ENCODE data around the gene SMCO2.

SMCO2 gene

DNA sequence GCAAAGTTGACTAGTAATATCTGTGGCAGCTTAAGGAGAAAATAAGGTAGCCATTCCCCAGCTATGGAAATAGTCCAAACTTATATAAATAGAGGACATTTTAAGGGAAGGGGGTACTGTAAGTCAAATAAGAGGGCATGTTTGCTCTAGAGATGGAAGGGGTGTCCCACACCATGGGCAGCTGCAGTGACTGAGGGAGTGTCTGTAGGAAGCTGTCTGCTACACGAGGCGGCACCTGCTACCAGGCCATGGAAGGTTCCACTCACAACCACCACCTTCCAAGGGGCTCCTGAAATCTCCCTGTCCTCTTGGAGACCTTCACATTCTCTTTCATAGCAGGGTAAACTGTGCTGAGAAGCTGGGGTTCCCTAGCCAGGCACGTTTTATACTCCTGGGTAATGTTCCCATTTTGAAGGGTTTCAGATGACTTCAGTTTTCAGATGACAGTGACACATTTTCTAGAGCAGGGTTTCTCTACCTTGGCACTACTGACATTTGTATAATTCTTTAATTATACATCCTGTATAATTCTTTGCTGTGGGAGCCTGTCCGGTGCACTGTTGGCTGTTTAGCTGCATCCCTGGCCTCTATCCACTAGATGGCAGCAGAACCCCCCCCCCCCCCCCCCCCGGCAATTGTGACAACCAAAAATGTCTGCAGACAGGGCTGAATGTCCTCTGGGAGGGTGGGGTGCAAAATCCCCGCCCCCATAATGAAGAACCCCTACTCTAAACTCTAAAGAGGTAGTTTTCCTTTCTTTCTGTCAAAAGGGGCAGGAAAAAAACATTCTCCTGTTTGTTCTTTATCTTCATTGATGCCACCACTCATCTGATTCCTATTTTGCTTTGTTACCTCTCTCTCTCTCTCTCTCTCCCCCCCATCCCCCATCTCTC is 11.6 kb upstream of the SMCO2 start:
- H3K4me3 ChIP-seq (ENCODE audit: low read depth, low read length), result no peak overlapping the region

DNA sequence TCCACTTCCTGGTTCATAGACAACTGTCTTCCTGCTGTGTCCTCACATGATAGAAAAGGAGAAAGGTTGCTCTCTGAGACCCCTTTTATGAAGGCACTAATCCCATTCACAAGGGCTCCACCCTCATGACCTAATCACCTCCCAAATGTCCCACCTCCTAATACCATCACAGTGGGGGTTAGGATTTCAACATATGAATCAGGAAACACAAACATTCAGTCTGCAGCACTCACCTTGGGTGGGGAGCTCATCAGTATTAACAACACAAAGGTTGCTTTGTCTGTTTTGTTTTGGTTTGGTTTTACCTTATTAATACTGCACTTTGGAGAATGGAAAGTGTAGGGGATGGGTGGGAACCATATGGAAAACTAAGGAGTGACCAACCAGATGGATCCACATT is 10.5 kb upstream of the SMCO2 start:
- TF ChIP-seq, protein P1, sequence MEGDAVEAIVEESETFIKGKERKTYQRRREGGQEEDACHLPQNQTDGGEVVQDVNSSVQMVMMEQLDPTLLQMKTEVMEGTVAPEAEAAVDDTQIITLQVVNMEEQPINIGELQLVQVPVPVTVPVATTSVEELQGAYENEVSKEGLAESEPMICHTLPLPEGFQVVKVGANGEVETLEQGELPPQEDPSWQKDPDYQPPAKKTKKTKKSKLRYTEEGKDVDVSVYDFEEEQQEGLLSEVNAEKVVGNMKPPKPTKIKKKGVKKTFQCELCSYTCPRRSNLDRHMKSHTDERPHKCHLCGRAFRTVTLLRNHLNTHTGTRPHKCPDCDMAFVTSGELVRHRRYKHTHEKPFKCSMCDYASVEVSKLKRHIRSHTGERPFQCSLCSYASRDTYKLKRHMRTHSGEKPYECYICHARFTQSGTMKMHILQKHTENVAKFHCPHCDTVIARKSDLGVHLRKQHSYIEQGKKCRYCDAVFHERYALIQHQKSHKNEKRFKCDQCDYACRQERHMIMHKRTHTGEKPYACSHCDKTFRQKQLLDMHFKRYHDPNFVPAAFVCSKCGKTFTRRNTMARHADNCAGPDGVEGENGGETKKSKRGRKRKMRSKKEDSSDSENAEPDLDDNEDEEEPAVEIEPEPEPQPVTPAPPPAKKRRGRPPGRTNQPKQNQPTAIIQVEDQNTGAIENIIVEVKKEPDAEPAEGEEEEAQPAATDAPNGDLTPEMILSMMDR (IDR thresholded peaks at IDR 0.05; ENCODE audit: control insufficient read depth, extremely low read depth, insufficient read depth), result no peak
- no peak for DNase-seq (ENCODE audit: low read depth)

More for the DNA sequence above, 11.6 kb upstream of the SMCO2 start:
- no peak for DNase-seq (ENCODE audit: low read depth)
- TF ChIP-seq, protein P1 (IDR thresholded peaks at IDR 0.05; ENCODE audit: control insufficient read depth, extremely low read depth, insufficient read depth), result peak; percentile 71

DNA sequence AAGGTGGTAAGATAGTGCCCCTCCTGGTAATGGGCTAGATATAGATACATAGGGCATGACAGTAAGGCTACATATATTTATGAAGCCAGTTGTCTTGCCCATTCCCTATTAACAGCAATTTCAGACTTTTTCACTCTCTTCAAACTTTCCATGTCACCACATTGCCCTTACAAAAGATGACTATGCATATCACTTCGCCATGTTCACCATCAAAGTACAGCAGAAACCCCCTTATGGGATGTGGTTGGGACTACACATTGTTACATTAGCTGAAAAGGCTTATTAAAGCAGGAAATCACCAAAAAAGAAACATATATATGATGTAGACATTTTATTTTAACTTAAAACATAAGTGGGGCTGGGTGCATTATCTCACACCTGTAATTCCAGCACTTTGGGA is 9.8 kb upstream of the SMCO2 start:
- TF ChIP-seq, protein P1 (IDR thresholded peaks at IDR 0.05; ENCODE audit: control insufficient read depth, extremely low read depth, insufficient read depth), result no peak
- DNase-seq (ENCODE audit: low read depth), result no peak
- no peak overlapping the region for H3K4me3 ChIP-seq (ENCODE audit: low read depth, low read length)

More for the DNA sequence above, 10.5 kb upstream of the SMCO2 start:
- no peak overlapping the region for H3K4me3 ChIP-seq (ENCODE audit: low read depth, low read length)

- H3K4me3 ChIP-seq (ENCODE audit: low read depth, low read length), result no peak overlapping the region
- no peak for DNase-seq (ENCODE audit: low read depth)
- TF ChIP-seq, protein P1 (IDR thresholded peaks at IDR 0.05; ENCODE audit: control insufficient read depth, extremely low read depth, insufficient read depth), result no peak
These were observed 8.7 kb upstream of the SMCO2 start for GRCh38 chr12:27437839-27438238.

GRCh38 chr12:27447761-27448160 is 1.2 kb downstream of the SMCO2 start:
- TF ChIP-seq, protein P1 (IDR thresholded peaks at IDR 0.05; ENCODE audit: control insufficient read depth, extremely low read depth, insufficient read depth), result no peak

GRCh38 chr12:27449026-27449425 is 2.5 kb downstream of the SMCO2 start:
- H3K4me3 ChIP-seq (ENCODE audit: low read depth, low read length), result no peak overlapping the region
- TF ChIP-seq, protein P1 (IDR thresholded peaks at IDR 0.05; ENCODE audit: control insufficient read depth, extremely low read depth, insufficient read depth), result no peak
- DNase-seq (ENCODE audit: low read depth), result no peak

More at GRCh38 chr12:27447761-27448160, 1.2 kb downstream of the SMCO2 start:
- H3K4me3 ChIP-seq (ENCODE audit: low read depth, low read length), result no peak overlapping the region
- no peak for DNase-seq (ENCODE audit: low read depth)

Measured in LNCaP clone FGC (cell line).